Ishikawa (cell line): Measurements from ENCODE around the gene UBN2.

Experiments
- CEBPB ChIP-seq: IDR thresholded peaks from 2 replicates; pipeline ENCODE4 v1.6.1; 2012
- EP300 ChIP-seq: IDR thresholded peaks from 2 replicates; pipeline ENCODE4 v1.6.1; 2012; ENCODE audit warnings: borderline replicate concordance
- MAX ChIP-seq: IDR thresholded peaks from 2 replicates; pipeline ENCODE4 v1.6.1; 2012
- USF1 ChIP-seq: IDR thresholded peaks from 2 replicates; pipeline ENCODE4 v1.6.1; 2012
- ZBTB7A ChIP-seq: IDR thresholded peaks from 2 replicates; pipeline ENCODE4 v1.6.1; 2012; ENCODE audit warnings: low read depth

- TF ChIP-seq MAX (no peak), EP300 (no peak), CEBPB (no peak), USF1 (no peak), ZBTB7A (no peak)
These were observed 110.8 kb downstream of the UBN2 start for GRCh38 chr7:139341776-139342226.
